Ramos (cell line): ENCODE data around the gene TSPAN14.

Experiments
- in situ Hi-C: fragments of 300-500 bp; cut with MboI; formaldehyde crosslinking; loops from one replicate; pipeline ENCODE4 v1.14.3; 2022; ENCODE audit warnings: low sequenced_read_pairs; ENCODE audit not compliant: unreplicated experiment

Gene TSPAN14

GRCh38 chr10:80421707-80422536 lies 32.2 kb upstream of the TSPAN14 start:
- in situ Hi-C loops = no loop called here

- in situ Hi-C loops = no loop called here
Observed at GRCh38 chr10:80425901-80426300, 28.2 kb upstream of the TSPAN14 start.

GRCh38 chr10:80427541-80427940 lies 26.6 kb upstream of the TSPAN14 start:
- in situ Hi-C loops = no loop called here

GRCh38 chr10:80429521-80429973 lies 24.6 kb upstream of the TSPAN14 start:
- in situ Hi-C loops = no loop called here

GRCh38 chr10:80433134-80433533 lies 21.0 kb upstream of the TSPAN14 start:
- in situ Hi-C loops = no loop called here

GRCh38 chr10:80436446-80437098 lies 17.5 kb upstream of the TSPAN14 start:
- in situ Hi-C loops = no loop called here

GRCh38 chr10:80437227-80437626 lies 16.9 kb upstream of the TSPAN14 start:
- in situ Hi-C loops = no loop called here

GRCh38 chr10:80441831-80442230 lies 12.3 kb upstream of the TSPAN14 start:
- in situ Hi-C loops = no loop called here

GRCh38 chr10:80442879-80443278 lies 11.2 kb upstream of the TSPAN14 start:
- in situ Hi-C loops = no loop called here

- in situ Hi-C loops = no loop called here
Observed at GRCh38 chr10:80443531-80443974, 10.6 kb upstream of the TSPAN14 start.

GRCh38 chr10:80444124-80444523 lies 10.0 kb upstream of the TSPAN14 start:
- in situ Hi-C loops = no loop called here

GRCh38 chr10:80444646-80445319 lies 9.3 kb upstream of the TSPAN14 start:
- in situ Hi-C loops = loop anchor here (5.0 kb wide), 1 partner anchor 63 kb away; no protein-coding TSS in a partner anchor

GRCh38 chr10:80447436-80448190 lies 6.5 kb upstream of the TSPAN14 start:
- in situ Hi-C loops = loop anchor here (5.0 kb wide), 1 partner anchor 60 kb away; no protein-coding TSS in a partner anchor

GRCh38 chr10:80448209-80448942 lies 5.7 kb upstream of the TSPAN14 start:
- in situ Hi-C loops = loop anchor here (5.0 kb wide), 1 partner anchor 59 kb away; no protein-coding TSS in a partner anchor

GRCh38 chr10:80449520-80449919 lies 4.6 kb upstream of the TSPAN14 start:
- in situ Hi-C loops = loop anchor here (5.0 kb wide), 1 partner anchor 58 kb away; no protein-coding TSS in a partner anchor

GRCh38 chr10:80451132-80451531 lies 3.0 kb upstream of the TSPAN14 start:
- in situ Hi-C loops = loop anchor here (10.0 to 25.0 kb wide), 3 partner anchors 266 to 1364 kb away; no protein-coding TSS in a partner anchor

GRCh38 chr10:80452069-80452468 lies 2.0 kb upstream of the TSPAN14 start:
- in situ Hi-C loops = loop anchor here (10.0 to 25.0 kb wide), 3 partner anchors 267 to 1365 kb away; no protein-coding TSS in a partner anchor

GRCh38 chr10:80452640-80453039 lies 1.5 kb upstream of the TSPAN14 start:
- in situ Hi-C loops = loop anchor here (10.0 to 25.0 kb wide), 3 partner anchors 268 to 1365 kb away; no protein-coding TSS in a partner anchor
